ENCODE results near the gene KRTAP4-7.
"Not testable (repeated sequence)": the region's sequence is repeated elsewhere in the genome, so short reads cannot be mapped to it uniquely, and the experiment has no call there.

Gene KRTAP4-7
- total RNA-seq: 0 reads per million in 18 experiments

DNA sequence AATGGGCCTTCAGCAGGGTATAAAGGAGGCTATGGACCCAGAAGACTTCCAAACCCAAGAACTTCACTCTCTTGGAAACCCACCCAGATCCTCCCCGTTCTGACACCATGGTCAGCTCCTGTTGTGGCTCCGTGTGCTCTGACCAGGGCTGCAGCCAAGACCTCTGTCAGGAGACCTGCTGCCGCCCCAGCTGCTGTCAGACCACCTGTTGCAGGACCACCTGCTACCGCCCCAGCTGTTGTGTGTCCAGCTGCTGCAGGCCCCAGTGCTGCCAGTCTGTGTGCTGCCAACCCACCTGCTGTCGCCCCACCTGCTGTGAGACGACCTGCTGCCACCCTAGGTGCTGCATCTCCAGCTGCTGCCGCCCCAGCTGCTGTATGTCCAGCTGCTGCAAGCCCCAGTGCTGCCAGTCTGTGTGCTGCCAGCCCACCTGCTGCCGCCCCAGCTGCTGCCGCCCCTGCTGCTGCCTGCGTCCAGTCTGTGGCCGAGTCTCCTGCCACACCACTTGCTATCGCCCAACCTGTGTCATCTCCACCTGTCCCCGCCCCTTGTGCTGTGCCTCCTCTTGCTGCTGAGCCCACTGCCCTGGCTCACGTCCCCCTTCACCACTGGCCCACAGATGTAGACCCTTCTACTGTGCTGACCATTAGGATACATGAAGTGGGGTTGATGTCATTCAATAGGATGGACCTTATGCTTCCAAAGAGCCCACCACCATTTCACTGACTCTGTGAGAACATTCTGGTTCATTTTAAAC lies at the start of gene KRTAP4-7:
Gene KRTAP4-7, plus strand, starts transcription at position 51 of the 757 bp plus-strand sequence. Its CDS starts 57 bp downstream, at position 108.
- not testable (repeated sequence) for DNase-seq

- not testable (repeated sequence) for DNase-seq
These were observed 49.5 kb upstream of the KRTAP4-7 start, which contains the start of gene KRTAP1-3 for GRCh38 chr17:41034346-41034935. Gene KRTAP1-3, minus strand, starts transcription at chr17:41034874. Its CDS starts 53 bp downstream, at chr17:41034821.

GRCh38 chr17:41037853-41038350 lies 46.0 kb upstream of the KRTAP4-7 start:
- DNase-seq: no peak

DNA sequence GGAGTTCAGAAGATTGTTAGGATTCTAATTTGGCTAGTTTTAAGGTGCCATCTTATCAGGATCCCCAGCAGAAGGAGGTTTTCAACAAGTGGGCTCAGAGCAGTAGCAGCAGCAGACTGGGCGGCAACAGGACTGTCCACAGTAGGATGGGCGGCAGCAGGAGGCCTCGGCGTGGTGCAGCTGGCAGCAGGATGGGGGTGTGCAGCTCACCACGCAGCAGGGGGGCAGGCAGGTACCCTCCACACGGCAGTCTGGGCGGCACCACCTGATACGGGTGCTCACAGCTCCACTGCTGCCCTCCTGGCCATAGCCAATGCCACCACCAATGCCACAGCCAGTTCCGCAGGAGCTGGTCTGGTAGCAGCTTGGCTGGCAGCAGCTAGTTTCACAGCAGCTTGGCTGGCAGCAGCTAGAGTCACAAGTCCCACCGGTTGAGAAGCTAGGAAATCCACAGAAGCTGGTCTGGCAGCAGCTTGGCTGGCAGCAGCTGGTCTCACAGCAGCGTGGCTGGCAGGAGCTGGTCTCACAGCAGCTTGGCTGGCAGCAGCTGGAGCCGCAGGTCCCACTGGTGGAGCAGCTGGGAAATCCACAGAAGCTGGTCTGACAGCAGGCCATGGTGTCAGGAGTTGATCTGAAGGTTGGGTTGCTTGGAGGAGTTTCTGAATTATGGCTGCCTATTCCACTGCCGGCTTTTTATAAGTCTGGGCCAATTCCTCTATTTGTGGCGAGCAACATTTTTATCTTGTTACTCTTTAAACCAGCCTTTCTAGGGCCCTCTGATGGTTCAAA lies 43.0 kb upstream of the KRTAP4-7 start, which contains the start of gene KRTAP1-1:
Gene KRTAP1-1, minus strand, starts transcription at position 668 of the 789 bp plus-strand sequence. Its CDS starts 53 bp downstream, at position 615.
- DNase-seq: not testable (repeated sequence)

GRCh38 chr17:41042953-41043352 lies 41.0 kb upstream of the KRTAP4-7 start:
- DNase-seq: no peak

GRCh38 chr17:41046735-41047465 lies 37.0 kb upstream of the KRTAP4-7 start, which contains the start of gene KRTAP2-1:
Gene KRTAP2-1, minus strand, starts transcription at chr17:41047316. Its CDS starts 49 bp downstream, at chr17:41047267.
- DNase-seq: not testable (repeated sequence)

GRCh38 chr17:41048441-41048840 lies 35.5 kb upstream of the KRTAP4-7 start:
- DNase-seq: no peak

DNA sequence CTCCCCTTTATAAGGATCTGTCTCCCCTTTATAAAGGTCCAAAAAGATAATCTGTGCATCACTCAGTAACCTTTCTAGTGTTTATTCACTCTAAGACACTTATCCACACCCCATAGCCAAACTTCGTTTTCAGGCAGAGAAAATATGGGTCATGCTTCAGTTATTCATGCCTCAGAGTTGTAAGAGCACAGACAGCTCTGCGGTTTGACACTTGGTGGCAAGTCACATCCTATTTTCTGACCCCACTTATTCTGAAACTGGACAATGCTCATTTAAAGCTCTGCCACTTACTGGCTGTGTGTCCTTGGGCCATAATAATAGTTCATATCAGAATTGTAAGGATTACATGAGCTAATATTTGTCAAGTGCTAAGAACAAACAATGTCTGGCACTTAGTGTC lies 34.8 kb upstream of the KRTAP4-7 start:
- no peak for DNase-seq

DNA sequence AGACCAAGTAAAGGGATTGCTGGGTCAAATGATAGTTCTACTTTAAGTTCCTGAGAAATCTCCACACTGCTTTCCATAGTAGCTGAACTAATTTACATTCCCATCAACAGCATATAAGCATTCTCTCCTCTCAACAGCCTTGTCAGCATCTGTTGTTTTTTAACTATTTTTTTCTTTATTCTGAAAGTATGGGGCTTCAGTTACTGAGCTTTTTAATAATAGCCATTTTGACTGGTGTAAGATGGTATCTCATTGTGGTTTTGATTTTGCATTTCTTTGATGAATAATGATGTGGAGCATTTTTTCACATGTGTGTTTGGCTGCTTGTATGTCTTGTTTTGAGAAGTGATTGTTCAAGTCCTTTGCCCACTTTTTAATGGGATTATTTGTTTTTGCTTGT lies 31.4 kb upstream of the KRTAP4-7 start:
- no peak for DNase-seq

- DNase-seq: no peak
These were observed 29.9 kb upstream of the KRTAP4-7 start for GRCh38 chr17:41054025-41054424.

- not testable (repeated sequence) for DNase-seq
These were observed 29.4 kb upstream of the KRTAP4-7 start for GRCh38 chr17:41054556-41054955.

GRCh38 chr17:41055130-41055529 lies 28.8 kb upstream of the KRTAP4-7 start, which contains the start of gene KRTAP2-2:
Gene KRTAP2-2, minus strand, starts transcription at chr17:41055230. Its CDS starts 19 bp downstream, at chr17:41055211.
- DNase-seq: not testable (repeated sequence)

DNA sequence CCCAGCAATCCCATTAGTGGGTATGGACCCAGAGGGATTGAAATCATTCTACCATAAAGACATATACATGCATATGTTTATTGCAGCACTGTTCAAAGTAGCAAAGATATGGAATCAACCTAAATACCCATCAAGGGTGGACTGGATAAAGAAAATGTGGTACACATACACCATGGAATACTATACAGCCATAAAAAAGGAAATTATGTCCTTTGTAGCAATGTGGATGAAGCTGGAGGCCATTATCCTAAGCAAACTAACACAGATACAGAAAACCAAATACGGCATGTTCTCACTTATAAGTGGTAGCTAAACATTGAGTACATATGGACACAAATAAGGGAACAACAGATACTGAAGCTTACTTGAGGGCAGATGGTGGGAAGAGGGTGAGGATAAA lies 26.4 kb upstream of the KRTAP4-7 start:
- no peak for DNase-seq

DNA sequence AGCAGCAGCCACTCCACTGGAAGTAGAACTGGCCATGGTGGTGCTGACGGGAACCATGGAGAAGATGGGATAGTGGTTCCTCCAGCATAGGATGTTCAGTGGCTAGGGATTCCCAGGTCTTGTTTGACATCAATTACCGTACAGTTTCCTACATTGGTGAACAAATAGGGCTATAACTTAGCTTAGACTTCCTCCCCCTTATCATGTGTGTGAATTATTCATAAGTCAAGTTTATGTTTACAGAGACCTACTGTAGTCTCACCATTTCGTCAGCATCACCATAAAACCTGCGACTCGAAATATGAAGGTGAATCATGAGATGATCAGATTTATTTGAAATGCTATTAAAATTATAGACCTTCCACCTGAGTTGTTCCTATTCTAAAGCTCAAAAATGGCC lies 25.2 kb upstream of the KRTAP4-7 start:
- no peak for DNase-seq

- not testable (repeated sequence) for DNase-seq
These were observed 24.5 kb upstream of the KRTAP4-7 start for GRCh38 chr17:41059276-41060051.

GRCh38 chr17:41060052-41060604 lies 23.8 kb upstream of the KRTAP4-7 start, which contains the start of gene KRTAP2-3:
Gene KRTAP2-3, minus strand, starts transcription at chr17:41060114. Its CDS starts 64 bp downstream, at chr17:41060050.
- DNase-seq: no peak

DNA sequence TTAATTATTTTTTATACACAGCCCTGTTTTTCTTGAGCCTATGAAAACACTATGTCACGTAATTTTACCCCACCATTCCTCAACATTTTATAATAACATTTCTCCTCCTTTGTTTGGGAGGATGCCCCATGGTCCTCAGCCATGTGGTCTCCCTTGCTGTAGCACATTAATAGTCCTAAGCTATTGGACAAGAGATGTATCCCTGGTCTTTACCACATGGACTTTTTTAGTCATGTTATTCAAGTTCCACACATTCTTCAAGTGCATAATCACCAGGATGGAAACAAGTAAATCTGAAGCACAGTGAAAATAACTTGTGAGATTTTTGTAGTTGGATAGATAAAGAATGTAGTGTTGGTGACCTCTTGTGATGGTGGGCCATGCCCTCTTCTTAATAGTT lies 22.0 kb upstream of the KRTAP4-7 start:
- no peak for DNase-seq

- DNase-seq: no peak
These were observed 20.5 kb upstream of the KRTAP4-7 start for GRCh38 chr17:41063449-41063848.

- no peak for DNase-seq
These were observed 19.6 kb upstream of the KRTAP4-7 start for GRCh38 chr17:41064301-41064700.

- DNase-seq: not testable (repeated sequence)
These were observed 18.8 kb upstream of the KRTAP4-7 start for GRCh38 chr17:41065016-41065689.
